HG02970 (cell line): ENCODE measurements around the gene NEDD9.

Experiments
- ATAC-seq: cut with Tn5 transposase; IDR thresholded peaks from one replicate; pipeline ENCODE4 v1.9.1; 2021; ENCODE audit warnings: mild to moderate bottlenecking, moderate library complexity, moderate number of reproducible peaks; ENCODE audit not compliant: unreplicated experiment, low FRiP score

NEDD9 gene

GRCh38 chr6:11204794-11205366 is 27.6 kb downstream of the NEDD9 start:
- ATAC-seq, result no peak

GRCh38 chr6:11204005-11204399 is 28.5 kb downstream of the NEDD9 start:
- no peak for ATAC-seq

GRCh38 chr6:11203306-11204004 is 29.0 kb downstream of the NEDD9 start:
- no peak for ATAC-seq

GRCh38 chr6:11202513-11203305 is 29.8 kb downstream of the NEDD9 start:
- no peak for ATAC-seq

GRCh38 chr6:11201772-11202512 is 30.5 kb downstream of the NEDD9 start:
- ATAC-seq, result no peak

- no peak for ATAC-seq
These were observed 31.5 kb downstream of the NEDD9 start for GRCh38 chr6:11201015-11201414.

- ATAC-seq, result no peak
These were observed 32.1 kb downstream of the NEDD9 start for GRCh38 chr6:11200356-11200755.

- no peak for ATAC-seq
These were observed 33.5 kb downstream of the NEDD9 start for GRCh38 chr6:11198663-11199603.

GRCh38 chr6:11197850-11198249 is 34.6 kb downstream of the NEDD9 start:
- ATAC-seq, result no peak

GRCh38 chr6:11197175-11197536 is 35.3 kb downstream of the NEDD9 start:
- ATAC-seq, result no peak

GRCh38 chr6:11196511-11197174 is 35.8 kb downstream of the NEDD9 start:
- ATAC-seq, result no peak

GRCh38 chr6:11194356-11195218 is 37.9 kb downstream of the NEDD9 start:
- ATAC-seq, result no peak

GRCh38 chr6:11193434-11193833 is 39.0 kb downstream of the NEDD9 start:
- ATAC-seq, result no peak

- ATAC-seq, result no peak
These were observed 40.3 kb downstream of the NEDD9 start for GRCh38 chr6:11192167-11192566.

GRCh38 chr6:11190625-11191245 is 41.7 kb downstream of the NEDD9 start:
- no peak for ATAC-seq

GRCh38 chr6:11189865-11190624 is 42.4 kb downstream of the NEDD9 start:
- ATAC-seq, result no peak

- no peak for ATAC-seq
These were observed 44.1 kb downstream of the NEDD9 start for GRCh38 chr6:11188161-11188915.
